Cardiac muscle cell (in vitro differentiated cells and primary cell): ENCODE measurements around the gene PGF. TPM values are rescaled to one million over a fixed set of nuclear protein-coding genes. Genes with fewer than 3 reads are reported as not detected.

ENCODE experiments used
- DNase-seq, 2 donors: peaks; one replicate each; pipeline versions ENCODE4 v3.0.0 to v3.0.0-alpha.2; 2010 to 2017; ENCODE audit warnings: low read depth in 1 of 2, low spot score in 1 of 2
- H3K27ac ChIP-seq: fragments of 200-600 bp; sonication (generic); 2 replicates; pipeline ENCODE4 v1.5.1; 2016
- H3K27me3 ChIP-seq: fragments of 200-600 bp; sonication (generic); 2 replicates; pipeline ENCODE4 v1.6.0; 2016; ENCODE audit warnings: control low read depth
- H3K36me3 ChIP-seq: fragments of 200-600 bp; sonication (generic); 2 replicates; pipeline ENCODE4 v1.5.1; 2016; ENCODE audit warnings: control low read depth
- H3K4me1 ChIP-seq: fragments of 200-600 bp; sonication (generic); 2 replicates; pipeline ENCODE4 v1.8.1; 2017; ENCODE audit warnings: low read depth, mild to moderate bottlenecking, mixed run types
- H3K4me3 ChIP-seq: fragments of 200-600 bp; sonication (generic); 2 replicates; pipeline ENCODE4 v1.5.1; 2016; ENCODE audit warnings: mild to moderate bottlenecking
- H3K9me3 ChIP-seq: fragments of 200-600 bp; sonication (generic); 2 replicates; pipeline ENCODE4 v1.5.1; 2017; ENCODE audit warnings: low read depth, mild to moderate bottlenecking, control low read depth
- CTCF ChIP-seq: IDR thresholded peaks from 2 replicates; pipeline ENCODE4 v1.5.1; 2012; ENCODE audit warnings: low read depth, mild to moderate bottlenecking, low read length
- polyA plus RNA-seq: library from polyadenylated mRNA; unstranded; fragments of >200 nt; fragmentation: Nextera tagmentation; extraction: Ambion mirVana; gene quantifications from 2 replicates; pipeline ENCODE4 v1.2.1, GENCODE V29; 2016
- total RNA-seq: library from RNA; depleted of rRNA; stranded (reverse); fragments of >200 nt; gene quantifications from 2 replicates; pipeline ENCODE4 v1.2.3, GENCODE V29; 2016

Gene PGF
- total and polyA plus RNA-seq, 2 experiments from 2014 or later, result 18.1 to 23.5 TPM

GRCh38 chr14:74917178-74917543 lies 38.2 kb downstream of the PGF start:
- no peak for TF ChIP-seq CTCF
- Histone ChIP-seq H3K27me3 (no peaks in the 10 kb centered on the region), H3K4me3 (no peak overlapping the region), H3K36me3 (no peaks in the 10 kb centered on the region), H3K27ac (peak overlapping the region; percentile 77), H3K4me1 (peaks cover 17% of the 10 kb centered on the region), H3K9me3 (no peaks in the 10 kb centered on the region)
- no peak for DNase-seq

- Histone ChIP-seq H3K4me3 (no peak overlapping the region), H3K4me1 (peaks cover 17% of the 10 kb centered on the region), H3K36me3 (no peaks in the 10 kb centered on the region), H3K27ac (no peak overlapping the region), H3K27me3 (no peaks in the 10 kb centered on the region), H3K9me3 (no peaks in the 10 kb centered on the region)
- no peak for DNase-seq
- no peak for TF ChIP-seq CTCF
Measured at GRCh38 chr14:74915826-74916225, 39.6 kb downstream of the PGF start.

- Histone ChIP-seq H3K4me1 (peaks cover 17% of the 10 kb centered on the region), H3K4me3 (no peak overlapping the region), H3K27me3 (no peaks in the 10 kb centered on the region), H3K27ac (no peak overlapping the region), H3K9me3 (no peaks in the 10 kb centered on the region), H3K36me3 (no peaks in the 10 kb centered on the region)
- DNase-seq, result no peak
- no peak for TF ChIP-seq CTCF
Measured at GRCh38 chr14:74915426-74915825, 40.0 kb downstream of the PGF start.

GRCh38 chr14:74913986-74914573 lies 41.3 kb downstream of the PGF start:
- H3K27me3 ChIP-seq, result no peaks in the 10 kb centered on the region

GRCh38 chr14:74913393-74913910 lies 41.9 kb downstream of the PGF start:
- no peaks in the 10 kb centered on the region for H3K36me3 ChIP-seq
- H3K9me3 ChIP-seq, result no peaks in the 10 kb centered on the region
- peaks cover 17% of the 10 kb centered on the region for H3K4me1 ChIP-seq
- TF ChIP-seq CTCF, result no peak
- H3K27ac ChIP-seq, result no peak overlapping the region
- no peak for DNase-seq
- no peak overlapping the region for H3K4me3 ChIP-seq
- no peaks in the 10 kb centered on the region for H3K27me3 ChIP-seq

More at GRCh38 chr14:74913986-74914573, 41.3 kb downstream of the PGF start:
- H3K4me3 ChIP-seq, result no peak overlapping the region
- H3K4me1 ChIP-seq, result peaks cover 17% of the 10 kb centered on the region
- no peak overlapping the region for H3K27ac ChIP-seq
- peak; percentile 75 to 85 for DNase-seq
- peak; percentile 93 for TF ChIP-seq CTCF
- no peaks in the 10 kb centered on the region for H3K36me3 ChIP-seq
- no peaks in the 10 kb centered on the region for H3K9me3 ChIP-seq
